CD4-positive, alpha-beta T cell treated with Interleukin-1 beta for 1 hour (primary cell): ENCODE results near the gene ORM2.
"Not testable (repeated sequence)": the region's sequence is repeated elsewhere in the genome, so short reads cannot be mapped to it uniquely, and the experiment has no call there.

Experiments used
- DNase-seq, 2 donors: peaks; one replicate each; pipeline ENCODE4 v3.0.0-alpha.2; 2020 to 2022

The ORM2 gene

DNA sequence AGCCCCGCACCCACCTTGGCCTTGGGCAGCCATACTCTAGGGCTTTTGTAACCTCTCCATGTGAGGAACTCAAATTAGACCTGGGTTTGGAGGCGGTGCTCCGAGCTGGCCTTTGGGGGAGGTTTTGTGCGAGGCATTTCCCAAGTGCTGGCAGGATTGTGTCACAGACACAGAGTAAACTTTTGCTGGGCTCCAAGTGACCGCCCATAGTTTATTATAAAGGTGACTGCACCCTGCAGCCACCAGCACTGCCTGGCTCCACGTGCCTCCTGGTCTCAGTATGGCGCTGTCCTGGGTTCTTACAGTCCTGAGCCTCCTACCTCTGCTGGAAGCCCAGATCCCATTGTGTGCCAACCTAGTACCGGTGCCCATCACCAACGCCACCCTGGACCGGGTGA, at the start of gene ORM2:
ORM2 (plus strand) TSS at position 245 of the 398 bp plus-strand sequence; CDS start at position 281, 36 bp downstream.
- DNase-seq = not testable (repeated sequence)

DNA sequence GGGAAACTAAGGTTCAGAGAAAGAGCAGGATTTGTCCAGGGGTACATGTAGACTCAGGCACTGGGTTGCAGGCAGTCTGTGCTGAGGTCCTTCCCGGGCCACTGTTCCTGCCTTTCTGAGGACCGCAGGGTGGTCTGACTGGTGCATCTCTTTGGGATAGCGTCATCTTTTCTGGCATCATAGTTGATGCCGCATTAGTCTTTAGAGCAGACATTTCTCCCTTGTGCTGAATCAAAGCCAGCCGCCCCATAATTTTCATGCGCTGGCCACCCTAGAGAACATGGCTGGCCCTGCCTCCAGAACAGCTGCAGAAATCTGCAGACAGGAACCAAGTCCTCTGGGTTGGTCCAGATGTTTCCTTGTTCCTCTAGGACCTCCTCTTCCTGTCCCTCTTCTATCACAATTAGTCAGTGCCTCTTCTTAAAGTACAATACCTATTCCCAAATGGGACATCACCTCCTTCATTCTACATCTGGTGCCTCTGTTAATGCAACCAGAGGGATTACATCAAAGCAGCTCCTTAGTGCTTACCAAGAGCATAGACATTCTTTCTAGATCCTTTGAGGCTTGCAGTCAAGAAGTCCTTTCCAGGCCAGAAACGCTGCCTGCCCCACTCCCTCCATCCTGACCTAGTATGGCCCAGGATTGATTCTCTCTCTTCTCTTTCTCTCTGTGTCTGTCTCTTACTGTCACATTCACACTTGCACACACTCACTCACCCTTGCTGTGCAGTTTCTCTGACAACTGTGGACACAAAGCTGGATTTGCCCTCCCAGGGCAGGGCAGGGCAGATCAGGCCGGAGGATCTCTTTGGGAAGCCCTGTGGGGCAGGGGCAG, 48.8 kb upstream of the ORM2 start:
- DNase-seq = no peak

DNA sequence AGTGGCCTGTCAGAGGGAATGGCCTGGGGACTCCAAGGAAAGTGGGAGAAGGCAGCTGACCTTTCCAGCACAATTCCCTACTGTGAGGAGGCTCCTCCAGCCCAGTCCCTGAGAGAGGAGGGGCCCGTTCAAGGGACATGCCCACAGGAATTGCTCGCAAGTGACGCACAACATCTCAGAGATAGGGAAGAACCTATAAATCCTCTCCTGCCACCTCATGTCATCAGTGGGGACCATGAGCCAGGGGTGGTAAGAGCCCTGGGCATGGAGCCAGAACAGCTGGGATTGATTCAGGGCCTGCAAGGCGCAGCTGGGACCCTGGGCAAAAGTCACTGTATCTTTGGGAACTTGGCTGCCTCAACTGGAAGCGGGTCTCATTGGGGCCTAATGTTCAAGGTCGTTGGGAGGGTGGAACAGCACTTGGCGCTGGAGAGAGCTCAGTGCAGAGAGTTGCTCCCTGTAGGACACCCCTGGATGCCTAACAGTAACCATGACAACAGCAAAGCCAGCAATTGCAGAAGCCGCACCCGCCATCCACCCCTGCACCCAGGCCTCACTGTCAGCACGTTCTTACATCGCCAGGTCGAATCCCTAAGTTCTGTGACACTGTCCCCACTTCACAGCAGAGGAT, 48.1 kb upstream of the ORM2 start:
- no peak for DNase-seq

DNA sequence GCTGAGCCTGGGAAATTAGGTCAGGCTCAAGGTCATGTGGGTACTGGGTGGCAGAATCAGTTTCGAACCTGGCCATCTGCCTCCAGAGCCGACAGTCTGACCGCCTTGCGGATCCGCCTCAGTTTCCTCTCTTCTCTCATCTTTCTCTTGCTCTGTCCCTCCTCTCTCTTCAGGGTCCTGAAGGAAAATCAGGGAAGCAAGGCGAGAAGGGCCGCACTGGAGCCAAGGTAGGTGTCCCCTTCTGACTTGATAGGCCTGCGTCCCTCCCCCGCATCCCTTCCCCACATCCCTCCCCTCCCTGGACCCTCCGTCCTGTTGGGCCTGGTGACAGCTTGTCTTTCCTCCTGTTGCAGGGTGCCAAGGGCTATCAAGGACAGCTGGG, 47.6 kb upstream of the ORM2 start:
- no peak for DNase-seq

DNA sequence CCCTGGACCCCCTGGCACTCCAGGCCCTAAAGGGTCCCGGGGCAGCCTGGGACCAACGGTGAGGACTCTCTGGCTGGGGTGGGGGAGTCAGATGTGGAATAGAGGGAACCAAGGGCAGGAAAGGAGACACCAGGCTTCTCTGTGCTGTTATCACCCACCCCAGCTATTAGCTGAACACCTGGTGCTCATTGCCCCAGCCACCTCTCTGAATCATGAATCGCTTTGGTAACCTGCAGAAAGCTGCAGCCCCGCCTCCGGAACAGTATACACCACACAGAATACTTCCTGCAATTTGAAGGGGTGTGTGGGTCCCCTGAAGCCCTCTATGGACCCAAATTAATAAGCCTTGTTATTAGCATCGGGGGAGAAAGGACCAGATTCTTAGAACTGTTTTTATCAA, 47.2 kb upstream of the ORM2 start:
- DNase-seq = no peak

DNA sequence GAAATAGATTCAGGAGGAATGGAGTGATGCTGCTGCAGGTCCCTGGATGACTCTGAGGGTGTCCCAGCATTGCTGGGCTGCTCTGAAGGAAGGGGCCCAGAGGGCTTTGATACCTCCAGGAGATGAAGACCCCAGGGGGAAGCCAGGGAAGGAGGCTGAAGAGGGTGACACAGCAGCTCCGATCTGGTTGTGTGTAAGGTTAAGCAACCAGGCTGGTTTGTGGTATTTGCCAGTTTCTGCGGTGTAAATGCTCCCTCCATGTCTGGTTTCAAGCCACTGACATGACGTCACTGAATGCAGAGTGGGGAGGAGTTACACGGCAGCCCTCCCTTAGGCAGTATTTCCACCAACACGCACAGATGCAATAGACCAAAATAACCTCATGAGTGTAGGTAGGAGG, 46.7 kb upstream of the ORM2 start:
- peak in 1 of 2 donors; percentile 5 for DNase-seq

DNA sequence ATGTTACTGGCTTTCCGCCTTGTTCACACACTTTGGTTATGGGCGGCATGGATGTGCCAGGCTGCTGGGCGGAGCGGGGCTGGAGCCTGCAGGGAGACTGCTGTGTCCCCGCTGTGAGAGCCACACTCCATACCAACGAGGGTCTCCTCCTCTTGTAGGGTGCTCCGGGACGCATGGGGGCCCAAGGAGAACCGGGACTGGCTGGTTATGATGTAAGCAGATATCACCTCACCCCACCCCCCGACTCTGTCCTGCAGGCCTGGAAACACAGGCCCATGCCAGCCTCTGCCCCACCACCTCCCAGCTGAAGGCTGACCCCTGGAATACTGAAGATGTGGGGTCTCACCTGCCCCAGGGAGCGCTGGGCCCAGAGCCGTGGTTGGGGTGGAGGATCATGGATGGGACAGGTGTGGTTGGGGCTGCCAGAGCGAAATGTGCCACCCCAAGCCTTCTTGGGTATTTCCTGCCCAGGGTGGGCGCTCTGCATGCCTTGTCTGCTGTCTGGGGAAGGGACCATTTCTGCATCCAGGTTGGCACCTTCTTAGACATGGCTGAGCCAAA, 46.0 kb upstream of the ORM2 start:
- no peak for DNase-seq

DNA sequence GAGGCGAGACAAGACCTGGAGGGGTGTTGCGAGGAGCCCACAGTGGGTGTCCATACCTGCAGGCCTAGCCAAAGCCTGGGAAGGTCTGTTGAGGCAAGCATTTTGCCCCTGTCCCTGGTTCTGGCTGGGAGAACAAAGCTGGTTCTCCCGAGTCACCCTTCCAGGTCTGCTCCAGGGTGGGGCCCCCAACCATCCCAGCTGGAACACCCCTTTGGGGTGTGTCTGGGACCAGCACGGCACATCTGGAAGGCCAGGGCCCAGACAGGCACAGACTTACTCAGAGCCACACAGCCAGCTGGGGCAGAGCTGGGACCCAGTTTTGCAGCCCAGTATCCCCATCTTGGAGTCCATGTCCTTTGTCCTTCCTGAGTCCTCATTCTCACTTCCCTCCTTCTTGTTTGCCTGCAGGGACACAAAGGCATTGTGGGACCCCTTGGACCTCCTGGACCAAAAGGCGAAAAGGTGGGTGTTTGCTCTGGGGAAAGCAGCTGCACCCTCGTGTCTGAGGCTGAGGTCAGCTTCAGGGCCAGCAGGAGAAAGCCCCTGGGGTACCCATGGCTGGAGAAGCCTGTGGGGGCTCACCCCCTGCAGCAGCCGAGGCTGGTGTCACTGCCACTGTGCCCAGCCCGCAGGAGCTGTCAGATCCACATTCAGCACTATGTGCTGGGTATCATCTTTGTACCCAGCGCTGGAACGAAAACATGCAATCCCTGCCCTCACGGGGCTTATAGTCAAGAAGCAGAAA, 45.2 kb upstream of the ORM2 start:
- DNase-seq = no peak

DNA sequence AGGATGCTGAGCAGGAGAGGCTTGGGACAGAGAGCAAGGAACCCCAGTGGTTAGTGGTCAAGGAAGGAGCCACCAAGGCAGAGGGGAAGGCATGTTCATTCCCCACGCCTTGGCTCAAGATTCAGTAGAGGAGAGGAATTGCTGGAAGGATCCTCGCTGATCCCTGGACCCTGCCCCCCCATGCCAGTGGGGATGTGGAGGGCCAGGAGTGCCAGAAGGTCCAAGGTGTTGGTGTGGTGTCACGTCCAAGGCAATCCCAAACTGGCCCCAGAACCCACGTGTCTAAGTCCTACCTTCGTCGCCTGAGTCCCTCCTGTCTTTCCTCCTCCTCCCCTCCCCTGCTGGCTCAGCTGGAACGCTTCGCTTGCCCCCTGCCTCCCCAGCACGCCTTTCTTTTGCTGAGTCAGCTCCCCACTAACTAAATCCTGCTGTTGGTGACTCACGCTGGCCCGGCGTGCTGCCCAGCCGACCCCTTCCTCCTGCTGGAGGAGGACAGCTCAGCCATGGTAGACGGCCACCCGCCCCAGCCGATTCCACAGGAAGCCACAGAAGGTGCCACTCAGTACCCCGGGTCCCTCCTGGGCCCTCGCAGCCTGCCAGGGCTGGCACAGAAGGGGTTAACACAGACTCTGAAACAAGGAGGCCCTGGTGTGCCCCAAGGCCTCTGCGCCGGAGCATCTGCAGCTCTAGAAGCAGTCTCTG, 44.4 kb upstream of the ORM2 start:
- no peak for DNase-seq

DNA sequence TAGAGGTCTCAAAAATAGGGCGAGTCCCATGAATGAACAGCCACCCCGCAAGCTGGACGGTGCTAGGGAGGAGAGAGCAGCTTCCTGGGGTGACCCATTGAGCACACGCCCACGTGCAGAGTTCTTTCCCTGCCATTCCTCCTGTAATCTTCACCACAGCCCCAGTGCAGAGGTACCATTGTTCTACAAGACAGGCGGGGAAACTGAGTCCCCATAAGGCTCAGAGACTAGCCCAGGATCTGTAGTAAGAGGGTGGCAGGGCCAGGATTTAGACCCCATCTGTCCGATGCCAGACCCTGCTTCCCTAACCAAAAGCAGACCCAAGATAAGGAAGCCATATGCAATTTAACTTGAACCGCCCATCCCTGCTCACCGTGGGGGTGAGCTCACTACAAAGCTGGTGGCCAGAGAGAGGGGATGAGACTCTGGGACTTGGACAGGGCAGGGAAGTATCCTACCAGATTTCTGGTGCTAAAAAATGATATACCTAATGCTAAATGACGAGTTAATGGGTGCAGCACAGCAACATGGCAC, 43.5 kb upstream of the ORM2 start:
- no peak for DNase-seq

DNA sequence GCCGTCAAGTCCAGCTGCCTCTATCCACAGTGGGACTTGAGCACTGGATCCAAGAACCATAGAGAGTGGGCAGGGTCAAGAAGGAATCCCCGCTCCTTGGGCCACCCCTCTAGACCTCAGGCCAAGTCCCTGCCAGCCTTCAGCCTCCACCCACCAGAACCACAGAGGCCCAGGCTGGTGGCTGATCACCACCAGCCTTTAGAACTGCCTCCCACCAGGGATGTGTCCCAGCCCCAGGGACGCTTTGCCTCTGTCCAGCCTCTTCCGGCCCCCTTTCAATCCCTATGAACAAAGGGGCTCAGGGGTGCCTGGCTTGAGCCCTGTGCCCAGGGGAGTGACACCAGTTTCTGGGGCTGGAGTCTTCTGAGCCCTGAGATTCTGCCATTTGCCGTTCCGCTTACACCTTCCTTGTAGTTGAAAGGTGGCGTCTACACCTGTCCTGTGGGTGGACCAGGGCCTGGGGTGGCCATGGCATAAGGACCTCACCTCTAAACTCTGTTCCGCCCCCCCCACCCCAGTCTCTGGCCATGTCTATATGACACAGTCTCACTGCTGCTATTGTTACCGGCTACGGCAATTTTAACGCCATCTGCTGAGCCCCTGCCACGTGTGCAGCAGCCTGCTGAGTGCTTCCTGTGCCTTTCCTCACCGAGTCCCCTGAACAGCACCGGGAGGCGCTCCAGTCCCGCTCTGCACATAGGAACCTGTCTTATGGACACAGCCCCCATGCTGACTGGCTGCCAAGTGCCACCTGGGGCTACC, 42.5 kb upstream of the ORM2 start:
- DNase-seq = no peak

DNA sequence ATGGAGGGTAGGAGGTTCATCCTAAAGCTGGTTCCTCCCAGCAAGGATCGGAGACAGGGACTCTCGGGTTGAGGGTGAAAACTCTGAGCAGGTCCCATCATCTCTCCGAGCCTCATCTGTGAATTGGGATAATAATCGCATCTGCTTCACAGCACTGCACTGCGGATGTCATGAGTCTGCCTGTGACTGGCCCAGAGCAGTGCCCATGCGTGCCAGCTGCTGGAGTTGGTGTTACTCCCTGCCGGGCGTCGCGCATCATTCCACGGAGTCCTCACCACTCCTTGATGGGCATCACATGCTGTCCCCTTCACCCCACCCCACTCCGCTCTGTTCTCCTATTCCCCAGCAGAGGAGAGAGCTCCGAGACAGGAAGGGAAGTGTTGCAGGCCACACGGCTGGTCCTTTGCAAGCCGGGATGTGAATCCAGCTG, 41.9 kb upstream of the ORM2 start:
- no peak for DNase-seq

DNA sequence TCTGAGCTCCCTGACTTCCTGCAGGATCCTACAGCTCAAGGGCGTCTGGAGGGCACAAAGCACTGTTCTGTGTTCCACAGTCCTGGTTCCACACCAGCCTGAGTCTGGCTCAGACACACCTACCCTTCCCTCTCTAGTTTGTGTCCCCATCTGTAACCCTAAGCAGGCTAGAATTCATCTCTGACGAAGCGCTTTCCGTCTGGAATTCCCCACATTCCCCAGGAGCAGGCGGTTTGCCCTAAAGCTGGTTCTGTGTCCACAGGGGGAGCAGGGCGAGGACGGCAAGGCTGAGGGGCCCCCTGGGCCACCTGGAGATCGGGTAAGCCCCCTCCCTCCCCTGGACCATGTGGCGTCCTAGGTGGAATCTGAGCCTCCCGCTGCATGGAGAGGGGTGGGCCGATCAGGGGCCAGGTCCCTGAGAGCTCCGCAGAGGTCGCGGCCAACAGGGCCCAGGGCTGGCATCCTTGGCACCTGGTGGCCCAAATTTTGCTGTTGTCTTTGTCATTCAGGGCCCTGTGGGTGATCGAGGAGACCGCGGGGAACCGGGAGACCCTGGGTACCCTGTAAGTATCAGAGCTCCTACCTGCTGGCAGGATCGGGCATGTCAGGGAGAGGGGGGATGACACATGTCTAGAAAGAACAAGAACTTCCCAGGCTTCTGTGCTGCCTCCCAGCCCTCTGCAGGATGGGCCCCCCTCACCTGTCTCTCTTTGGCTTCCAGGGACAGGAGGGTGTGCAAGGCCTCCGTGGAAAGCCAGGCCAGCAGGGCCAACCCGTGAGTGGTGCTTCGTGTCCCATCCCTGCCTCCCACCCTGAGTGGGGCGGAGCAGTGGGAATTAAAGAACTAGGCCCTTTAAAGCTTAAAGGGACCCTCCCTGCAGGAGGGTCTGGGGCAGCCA, 41.2 kb upstream of the ORM2 start:
- no peak for DNase-seq

DNA sequence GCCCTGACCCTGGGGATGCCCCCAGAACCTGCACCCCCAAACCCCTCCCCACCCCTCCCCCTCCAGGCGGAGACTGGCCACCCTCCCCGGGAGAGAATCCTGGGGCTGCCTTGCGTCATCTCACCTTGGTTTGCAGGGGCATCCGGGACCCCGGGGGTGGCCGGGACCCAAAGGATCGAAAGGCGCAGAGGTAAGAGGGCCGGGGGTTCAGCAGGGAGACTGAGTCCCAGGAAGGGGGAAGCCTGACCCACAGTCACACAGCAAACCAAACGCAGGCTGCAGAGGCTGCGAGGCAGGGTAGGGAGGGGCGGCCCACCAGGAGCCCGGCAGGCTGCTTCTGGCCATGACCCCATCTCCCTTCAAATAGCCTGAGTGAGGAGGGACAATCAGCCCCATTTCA, 40.6 kb upstream of the ORM2 start:
- no peak for DNase-seq

DNA sequence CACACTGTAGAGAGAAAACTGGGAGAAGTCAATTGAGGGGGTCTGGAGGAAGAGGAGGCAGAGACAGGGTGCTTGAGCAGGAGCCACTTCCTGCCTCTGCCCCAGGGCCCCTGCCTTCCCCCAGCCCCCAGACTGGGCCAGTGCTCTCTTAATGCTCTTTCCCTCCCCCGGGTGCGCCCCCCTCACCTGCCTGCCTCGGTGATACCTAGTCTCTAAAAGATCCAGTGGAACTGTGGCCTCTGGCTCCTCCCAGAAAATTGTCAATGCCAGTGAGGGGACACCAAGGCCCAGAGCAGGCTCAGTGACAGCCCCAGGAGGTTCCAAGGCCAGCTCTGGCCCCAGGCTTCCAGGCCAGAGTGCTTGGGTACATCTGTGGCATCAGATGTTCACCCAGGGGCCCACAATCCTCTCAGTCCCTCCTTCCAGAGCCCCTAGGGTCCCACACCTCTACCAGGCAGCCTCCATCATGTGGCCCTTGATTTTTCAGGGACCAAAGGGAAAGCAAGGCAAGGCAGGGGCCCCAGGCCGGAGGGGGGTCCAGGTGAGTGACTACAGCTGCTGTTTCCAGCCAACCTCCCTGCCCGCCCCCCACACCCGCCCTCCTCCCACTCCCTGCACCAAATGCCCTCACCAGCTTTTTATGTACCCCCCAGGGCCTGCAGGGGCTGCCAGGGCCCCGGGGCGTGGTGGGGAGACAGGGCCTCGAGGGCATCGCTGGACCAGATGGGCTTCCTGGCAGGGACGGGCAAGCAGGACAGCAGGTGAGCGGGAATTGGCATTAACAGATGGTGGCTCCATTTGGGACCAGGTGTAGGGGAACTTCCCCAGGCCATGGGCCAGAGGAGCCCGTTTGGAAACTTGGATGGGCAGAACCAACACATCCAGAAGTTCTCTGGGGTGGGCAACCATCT, 39.8 kb upstream of the ORM2 start:
- no peak for DNase-seq

DNA sequence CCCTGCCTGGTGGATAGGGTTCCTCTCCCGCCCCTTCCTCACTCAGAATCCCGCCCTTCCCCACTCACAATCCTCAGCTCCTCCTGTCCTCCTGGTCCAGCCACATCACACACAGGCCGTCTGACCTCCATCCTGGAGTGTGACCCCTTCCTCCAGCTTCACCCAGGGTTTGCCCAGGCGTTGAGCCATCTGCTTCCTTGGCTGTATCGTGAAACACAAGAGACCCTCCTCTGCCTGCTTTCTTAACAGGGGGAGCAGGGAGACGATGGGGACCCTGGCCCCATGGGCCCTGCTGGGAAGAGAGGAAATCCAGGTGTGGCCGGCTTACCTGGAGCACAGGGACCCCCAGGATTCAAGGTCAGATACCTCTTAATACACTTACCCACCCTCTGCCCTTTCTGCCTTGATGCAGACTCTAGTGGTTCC, 39.1 kb upstream of the ORM2 start:
- DNase-seq = no peak

DNA sequence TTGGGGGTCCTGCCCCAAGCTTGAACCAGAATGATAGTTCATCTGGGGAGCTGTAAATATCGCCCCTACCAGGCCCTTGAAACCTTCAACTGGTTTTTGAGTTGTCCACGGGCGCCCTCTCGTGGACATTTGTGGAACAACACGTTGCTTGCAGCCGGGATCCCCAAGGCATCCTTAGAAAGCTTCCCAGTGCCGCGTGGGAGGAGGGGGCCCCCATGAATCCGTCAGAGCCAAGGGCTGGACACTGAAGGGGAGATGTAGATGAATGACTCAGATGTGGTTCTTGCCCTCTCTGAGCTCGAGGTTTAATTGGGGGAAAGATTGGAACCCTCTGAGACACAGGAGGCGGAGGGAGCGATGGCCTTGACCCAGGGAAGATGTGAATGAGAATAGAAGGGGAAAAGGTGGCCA, 38.6 kb upstream of the ORM2 start:
- peak; percentile 45 to 61 for DNase-seq

DNA sequence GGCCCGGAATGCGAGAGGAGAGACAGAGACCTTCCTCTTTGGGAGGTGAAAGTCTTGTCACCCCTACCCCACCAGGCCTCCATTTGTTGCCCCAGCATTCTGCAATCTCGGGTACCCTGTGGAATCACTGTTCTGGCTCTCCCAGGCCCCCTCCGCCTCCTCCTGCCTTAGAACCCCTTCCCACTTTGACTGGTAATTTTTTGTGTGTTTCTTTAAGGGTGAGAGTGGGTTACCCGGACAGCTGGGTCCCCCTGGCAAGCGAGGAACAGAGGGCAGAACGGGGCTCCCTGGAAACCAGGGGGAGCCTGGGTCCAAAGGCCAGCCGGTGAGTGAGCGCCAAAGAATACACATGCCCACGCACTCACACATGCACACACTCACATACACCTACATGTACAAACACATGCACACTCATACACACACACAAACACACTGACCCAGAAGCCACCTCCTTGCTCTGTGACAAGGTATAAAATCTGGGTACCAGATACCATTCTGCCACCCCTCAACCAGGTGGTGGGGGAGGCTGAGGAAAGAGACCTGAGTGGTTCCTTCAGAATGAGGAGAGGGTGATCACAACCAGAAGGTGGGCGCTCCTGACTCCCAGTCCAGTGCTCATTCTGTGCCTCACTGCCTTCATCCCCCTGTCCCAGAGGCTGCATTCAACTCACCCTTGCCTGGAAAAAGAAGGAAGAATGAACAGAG, 37.6 kb upstream of the ORM2 start:
- DNase-seq = no peak

DNA sequence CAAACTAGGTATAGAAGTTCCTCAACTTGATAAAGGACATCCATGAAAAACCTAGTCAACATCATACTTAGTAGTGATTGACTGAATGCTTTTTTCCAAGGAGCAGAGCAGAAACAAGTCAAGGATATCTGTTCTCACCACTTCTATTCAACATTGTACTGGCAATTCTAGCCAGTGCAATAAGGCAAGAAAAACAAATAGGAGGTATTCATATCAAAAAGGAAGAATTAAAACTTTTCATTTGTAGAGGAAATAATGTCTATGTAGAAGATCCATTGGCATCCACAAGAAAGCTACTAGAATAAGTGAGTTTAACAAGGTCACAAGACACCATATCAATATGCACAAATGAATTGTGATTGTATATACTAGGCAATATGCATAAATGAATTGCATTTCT, 35.0 kb upstream of the ORM2 start:
- DNase-seq = no peak
